GM18951 (cell line): ENCODE results near the gene DKKL1.

ENCODE experiments used
- POLR2A ChIP-seq: IDR thresholded peaks from 4 replicates; pipeline ENCODE4 v1.6.1; 2011; ENCODE audit warnings: mild to moderate bottlenecking; ENCODE audit not compliant: insufficient read length, insufficient read depth; ENCODE audit errors: extremely low read depth
- in situ Hi-C: fragments of 300-500 bp; cut with MboI; formaldehyde crosslinking; loops from one replicate; pipeline ENCODE4 v1.12.0; 2022; ENCODE audit warnings: low sequenced_read_pairs, mixed read lengths, inconsistent platforms; ENCODE audit not compliant: unreplicated experiment

DKKL1 gene

GRCh38 chr19:49342291-49342721, 21.4 kb upstream of the DKKL1 start:
- no peak for TF ChIP-seq POLR2A
- in situ Hi-C loops, result no loop called here

GRCh38 chr19:49343123-49343522, 20.6 kb upstream of the DKKL1 start:
- in situ Hi-C loops, result no loop called here

GRCh38 chr19:49344505-49345423, 18.9 kb upstream of the DKKL1 start:
- no peak for TF ChIP-seq POLR2A

More at GRCh38 chr19:49343123-49343522, 20.6 kb upstream of the DKKL1 start:
- no peak for TF ChIP-seq POLR2A

GRCh38 chr19:49347191-49347590, 16.5 kb upstream of the DKKL1 start:
- no peak for TF ChIP-seq POLR2A
- in situ Hi-C loops, result no loop called here

More at GRCh38 chr19:49344505-49345423, 18.9 kb upstream of the DKKL1 start:
- in situ Hi-C loops, result no loop called here

- no peak for TF ChIP-seq POLR2A
- in situ Hi-C loops, result no loop called here
Measured at GRCh38 chr19:49347835-49348234, 15.8 kb upstream of the DKKL1 start.

GRCh38 chr19:49348305-49349189, 15.1 kb upstream of the DKKL1 start:
- in situ Hi-C loops, result no loop called here
- TF ChIP-seq POLR2A, result no peak

- TF ChIP-seq POLR2A, result no peak
- in situ Hi-C loops, result no loop called here
Measured at GRCh38 chr19:49349567-49349966, 14.1 kb upstream of the DKKL1 start.

- no peak for TF ChIP-seq POLR2A
- in situ Hi-C loops, result no loop called here
Measured at GRCh38 chr19:49355909-49356353, 7.7 kb upstream of the DKKL1 start.

GRCh38 chr19:49356382-49356781, 7.3 kb upstream of the DKKL1 start:
- in situ Hi-C loops, result no loop called here
- TF ChIP-seq POLR2A, result no peak

GRCh38 chr19:49357186-49357585, 6.5 kb upstream of the DKKL1 start:
- in situ Hi-C loops, result no loop called here
- TF ChIP-seq POLR2A, result no peak

GRCh38 chr19:49359851-49360820, 3.5 kb upstream of the DKKL1 start:
- in situ Hi-C loops, result no loop called here
- TF ChIP-seq POLR2A, result no peak

- in situ Hi-C loops, result no loop called here
- TF ChIP-seq POLR2A, result no peak
Measured at GRCh38 chr19:49361438-49362047, 2.1 kb upstream of the DKKL1 start.
